HG03439 (cell line): ENCODE data around the gene CREB3L2.
A peak's percentile ranks its signal among the peaks of the same experiment; 100 is the strongest.
"Not testable (repeated sequence)": the region's sequence is repeated elsewhere in the genome, so short reads cannot be mapped to it uniquely, and the experiment has no call there.

Source experiments
- ATAC-seq: cut with Tn5 transposase; IDR thresholded peaks from one replicate; pipeline ENCODE4 v1.9.1; 2021; ENCODE audit warnings: mild to moderate bottlenecking, moderate library complexity; ENCODE audit not compliant: unreplicated experiment

Gene CREB3L2

DNA sequence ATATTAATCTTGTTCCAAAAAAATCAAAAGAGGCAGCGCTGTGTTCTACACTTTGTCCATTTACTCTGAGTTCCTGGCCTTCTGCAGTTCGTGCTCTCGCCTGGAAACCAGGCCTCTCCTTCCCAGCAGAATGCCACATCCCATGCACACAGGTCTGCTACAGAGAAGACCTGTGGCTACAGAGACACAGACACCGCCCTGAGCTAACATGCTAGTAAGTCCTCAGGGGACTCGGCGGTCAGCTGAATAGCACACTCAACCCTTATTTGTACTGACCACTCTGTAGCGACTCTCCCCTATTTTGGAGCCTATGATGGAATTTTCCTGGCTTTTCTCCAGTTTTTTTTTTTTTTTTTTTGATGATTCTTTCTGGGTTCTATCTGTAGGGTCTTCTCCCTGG, 12.8 kb downstream of the CREB3L2 start:
- ATAC-seq: no peak

DNA sequence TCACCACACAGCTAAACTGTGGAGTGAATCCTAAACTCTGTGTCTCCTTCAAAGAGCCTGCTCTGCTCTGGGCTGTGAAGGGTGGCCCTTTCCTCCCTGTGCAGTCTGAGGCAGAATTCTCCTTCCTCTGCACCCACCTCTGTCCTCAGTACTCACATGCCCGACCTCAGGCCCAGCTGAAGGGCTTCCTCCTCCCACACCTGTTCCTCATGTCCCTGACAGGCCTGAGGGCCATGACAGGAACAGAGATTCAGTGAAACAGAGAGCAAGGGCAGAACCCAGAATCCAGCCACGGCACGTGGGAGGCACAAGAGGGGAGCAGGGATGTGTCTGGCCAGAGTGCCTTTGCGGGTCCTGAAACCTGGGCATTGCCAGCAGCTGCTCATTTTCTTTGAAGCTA, 13.9 kb downstream of the CREB3L2 start:
- peak; percentile 40 for ATAC-seq

DNA sequence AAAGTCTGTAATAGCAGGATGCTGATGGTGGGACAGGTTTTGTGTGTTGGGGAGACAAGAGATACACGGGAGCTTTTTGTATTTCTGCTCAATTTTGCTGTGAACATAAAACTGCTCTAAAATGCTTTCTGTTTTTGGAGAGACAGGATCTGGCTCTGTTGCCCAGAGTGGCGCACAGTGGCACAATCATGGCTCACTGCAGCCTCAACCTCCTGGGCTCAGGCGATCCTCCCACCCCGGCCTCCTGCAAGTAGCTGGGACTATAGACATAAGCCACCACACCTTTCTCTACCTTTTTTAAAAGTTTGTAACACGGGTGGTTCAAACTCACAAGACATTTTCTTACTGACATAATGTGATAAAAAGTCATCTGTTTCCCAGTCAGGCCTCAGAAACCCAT, 14.3 kb downstream of the CREB3L2 start:
- ATAC-seq: no peak

DNA sequence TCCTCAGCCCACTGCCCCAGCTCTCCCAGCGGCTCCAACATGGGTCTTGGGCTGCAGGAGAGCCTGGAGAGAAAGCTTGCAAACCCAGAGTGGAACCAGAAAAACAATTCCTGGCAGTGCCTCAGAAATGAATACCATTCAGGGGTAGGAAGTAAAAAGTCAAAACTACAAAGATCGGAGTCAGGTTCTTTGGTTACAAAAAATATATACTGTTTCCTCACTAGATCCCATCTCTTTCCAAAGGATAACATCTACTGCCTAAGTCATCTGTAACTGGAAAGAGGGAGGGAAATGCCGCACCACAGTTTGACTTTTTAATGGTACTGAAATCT, 14.9 kb downstream of the CREB3L2 start:
- ATAC-seq: no peak

DNA sequence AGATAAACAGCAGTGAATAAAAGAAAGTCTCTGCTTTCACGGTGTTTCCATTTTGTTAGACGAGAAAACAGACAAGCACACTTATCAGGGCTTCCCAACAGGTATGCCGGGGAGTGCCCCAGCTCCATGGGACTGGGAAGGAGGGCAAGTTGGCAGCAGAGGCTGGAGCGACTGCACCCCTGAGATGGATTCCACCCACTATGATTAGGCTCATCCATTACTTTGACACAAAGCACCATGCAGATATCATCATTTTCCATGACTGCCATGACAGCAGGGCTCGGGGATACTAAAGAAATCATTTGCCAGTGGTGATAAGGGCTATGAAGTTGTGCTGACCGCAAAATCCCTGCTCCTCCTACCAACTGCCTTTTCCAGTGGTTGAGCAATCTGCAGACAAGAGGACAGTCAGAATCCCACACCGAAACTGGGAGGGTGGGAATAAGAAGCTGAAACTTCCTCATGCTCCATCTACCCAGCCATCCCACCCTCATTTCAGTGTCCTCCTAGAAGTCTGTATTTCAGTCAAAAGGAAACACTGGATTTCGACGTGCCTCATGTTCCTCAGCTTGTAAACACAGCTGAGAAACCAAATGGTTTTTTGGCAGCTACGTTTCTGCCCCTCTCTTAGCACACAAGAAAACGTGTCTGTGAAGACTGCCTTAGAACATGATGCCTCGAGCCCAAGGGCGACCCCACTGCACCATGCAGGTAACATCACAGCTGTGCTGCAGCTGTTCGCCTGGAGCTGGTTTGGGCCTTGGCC, 15.5 kb downstream of the CREB3L2 start:
- ATAC-seq: no peak

DNA sequence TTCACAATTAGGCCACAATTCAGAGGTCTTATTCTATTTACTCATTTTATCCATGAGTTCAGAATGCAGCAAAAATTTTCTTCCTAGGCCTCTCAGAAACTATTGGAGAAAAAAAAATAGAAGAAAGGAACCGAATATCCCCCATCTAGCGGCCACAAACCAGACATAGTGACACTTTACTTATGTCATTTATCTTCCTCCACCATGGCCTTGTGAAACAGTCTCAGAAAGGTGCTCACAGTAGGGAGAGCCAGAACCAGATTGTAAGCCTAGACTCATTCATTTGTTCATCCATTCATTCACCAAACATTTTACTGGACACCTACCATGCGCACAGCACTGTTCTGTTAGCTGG, 16.0 kb downstream of the CREB3L2 start:
- ATAC-seq: no peak

DNA sequence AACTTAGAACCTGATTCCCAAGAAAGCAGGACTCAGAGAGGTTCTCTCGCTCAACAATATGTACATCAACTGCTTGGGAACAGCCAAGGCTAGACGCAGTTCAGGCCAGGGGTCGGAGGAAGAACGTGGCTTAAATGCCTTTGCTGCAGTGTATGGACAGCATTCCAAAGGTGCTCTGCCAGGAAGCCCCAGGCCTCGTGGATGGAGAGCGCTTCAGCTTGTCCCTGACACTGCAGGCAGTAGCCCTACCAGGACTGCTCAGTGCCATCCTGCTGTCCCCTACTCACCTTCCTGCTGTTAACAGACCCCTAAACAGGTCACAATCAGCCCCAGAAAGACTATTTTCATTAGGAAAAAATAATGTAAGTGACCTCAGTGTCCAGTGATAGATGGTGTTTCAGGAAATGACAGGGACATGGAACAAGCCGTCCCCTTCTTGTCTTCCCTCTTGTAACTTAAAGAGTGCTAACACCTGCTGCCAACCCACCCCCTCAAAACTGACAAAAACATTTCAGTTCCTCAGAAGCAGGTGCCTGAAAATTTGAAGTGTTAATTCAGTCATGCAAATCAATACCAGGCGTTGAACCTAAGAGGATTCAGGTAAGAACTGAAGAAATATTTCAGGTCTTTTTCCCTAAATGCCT, 16.5 kb downstream of the CREB3L2 start:
- peak; percentile 42 for ATAC-seq

DNA sequence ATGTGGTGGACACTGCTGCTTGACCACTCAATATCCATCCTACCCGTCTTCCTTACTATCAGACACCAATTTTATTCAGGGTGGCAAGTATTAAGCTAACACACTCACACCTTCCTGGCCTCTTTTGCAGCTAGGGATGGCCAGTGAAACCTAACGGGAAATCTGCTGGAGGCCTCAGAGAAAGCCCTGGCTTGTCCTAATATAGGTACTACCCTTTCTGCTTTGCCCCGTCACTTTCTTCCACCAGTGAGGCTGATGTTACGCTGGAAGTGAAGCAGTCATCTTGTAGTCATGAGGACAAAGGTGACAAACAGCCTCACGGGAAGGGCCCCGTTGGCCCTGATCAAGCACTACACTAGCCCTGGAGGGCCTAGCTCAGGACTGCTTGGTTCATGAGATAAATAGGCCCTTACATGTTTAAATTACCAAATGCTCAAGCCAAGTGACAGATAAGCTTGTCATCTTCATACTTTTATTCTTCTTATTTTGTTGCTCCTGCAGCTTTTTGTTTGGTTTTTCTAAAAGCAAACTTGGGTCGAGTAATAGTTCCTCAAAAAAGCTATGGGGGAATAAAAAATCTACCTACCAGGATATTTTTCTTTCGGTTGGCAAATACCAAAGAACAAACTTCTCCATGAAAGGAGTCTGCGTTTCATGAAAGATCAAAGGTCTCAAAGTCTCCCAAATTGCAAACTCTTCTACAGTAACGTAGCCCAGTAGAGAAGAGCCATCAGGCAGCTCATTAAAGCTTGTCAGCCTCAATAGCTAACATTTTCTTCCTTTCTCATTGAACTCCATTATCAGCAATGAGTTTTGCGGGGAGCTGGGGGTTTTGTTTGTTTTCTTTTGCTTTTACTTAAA, 17.5 kb downstream of the CREB3L2 start:
- no peak for ATAC-seq

DNA sequence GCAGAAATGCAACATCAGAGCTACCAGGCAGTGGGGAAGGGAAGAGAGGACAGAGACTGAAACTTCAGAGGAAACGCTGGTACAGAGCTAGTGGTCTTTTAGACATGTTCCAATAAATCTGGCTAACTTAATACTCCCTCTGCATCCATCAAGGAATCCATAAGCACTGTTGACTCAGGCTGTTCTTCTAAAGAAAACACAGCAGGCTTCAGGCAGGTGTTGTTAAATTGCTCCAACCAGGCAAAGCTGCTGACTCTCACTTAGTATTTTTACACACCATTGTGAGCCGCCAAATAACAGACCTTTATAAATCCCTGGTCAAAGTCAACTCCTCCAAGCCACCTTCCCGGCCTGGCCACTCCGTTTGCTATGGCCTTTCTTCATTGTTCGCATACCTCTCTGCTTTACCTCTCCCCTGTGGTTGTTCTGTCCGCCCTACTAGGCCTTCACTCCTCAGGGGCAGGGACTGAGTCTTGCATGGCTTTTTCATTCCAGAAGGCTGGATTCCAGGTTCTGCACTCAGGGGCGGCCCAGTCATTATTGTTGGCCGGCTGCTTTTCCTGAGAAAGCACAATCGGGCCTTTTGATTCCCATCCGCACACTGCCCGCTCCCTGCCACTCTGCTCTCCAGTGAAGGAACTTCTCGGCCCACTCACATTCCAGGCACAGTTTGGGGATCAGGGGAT, 18.4 kb downstream of the CREB3L2 start:
- ATAC-seq: no peak

DNA sequence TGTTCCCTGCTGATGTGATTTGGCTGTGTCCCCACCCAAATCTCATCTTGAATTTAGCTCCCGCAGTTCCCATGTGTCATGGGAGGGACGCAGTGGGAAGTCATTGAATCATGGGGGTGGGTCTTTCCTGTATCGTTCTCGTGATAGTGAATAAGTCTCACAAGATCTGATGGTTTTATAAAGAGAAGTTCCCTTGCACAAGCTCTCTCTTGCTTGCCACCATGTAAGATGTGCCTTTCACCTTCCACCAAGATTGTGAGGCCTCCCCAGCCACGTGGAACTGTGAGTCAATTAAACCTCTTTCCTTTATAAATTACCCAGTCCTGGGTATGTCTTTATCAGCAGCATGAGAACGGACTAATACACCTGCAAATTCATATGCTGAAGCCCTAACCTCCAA, 19.5 kb downstream of the CREB3L2 start:
- not testable (repeated sequence) for ATAC-seq

DNA sequence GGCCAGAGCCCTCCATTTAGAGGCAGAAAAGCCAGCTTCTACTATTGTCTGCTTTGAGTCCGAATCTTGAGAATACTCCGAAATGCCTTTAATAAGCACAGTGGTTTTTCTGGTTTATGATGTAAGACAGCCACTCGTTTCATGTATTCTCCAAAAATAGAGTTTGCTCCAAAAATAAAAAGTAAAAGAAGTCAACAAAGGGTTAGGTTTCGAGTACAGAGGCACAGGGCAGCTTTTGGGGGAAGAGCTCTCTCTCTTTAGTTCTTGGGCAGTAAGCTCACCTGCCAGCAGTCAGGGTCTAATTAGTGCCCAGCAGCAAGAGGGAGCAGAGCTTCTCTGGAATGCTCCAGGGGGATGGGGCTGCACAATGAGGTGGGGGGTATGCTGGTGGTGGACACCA, 20.2 kb downstream of the CREB3L2 start:
- ATAC-seq: peak; percentile 73

DNA sequence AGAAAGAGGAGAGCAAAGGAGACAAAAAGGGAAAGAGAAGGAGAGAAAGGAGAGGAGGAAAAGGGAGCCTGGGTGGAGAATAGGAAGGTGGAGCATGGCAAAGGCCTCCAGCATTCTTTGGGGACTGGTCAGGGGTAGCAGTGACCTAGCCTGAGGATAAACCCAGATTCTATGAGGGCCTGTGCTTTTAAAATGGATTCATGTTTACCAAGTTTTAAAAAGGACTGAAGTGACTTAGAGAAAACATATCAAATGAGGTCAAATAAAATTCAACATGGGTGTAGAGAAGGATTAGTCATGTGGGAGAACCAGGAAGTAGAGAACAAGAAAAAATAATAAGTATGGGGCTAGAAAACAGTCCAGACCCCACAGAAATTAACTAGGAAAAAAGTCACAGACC, 20.7 kb downstream of the CREB3L2 start:
- no peak for ATAC-seq

DNA sequence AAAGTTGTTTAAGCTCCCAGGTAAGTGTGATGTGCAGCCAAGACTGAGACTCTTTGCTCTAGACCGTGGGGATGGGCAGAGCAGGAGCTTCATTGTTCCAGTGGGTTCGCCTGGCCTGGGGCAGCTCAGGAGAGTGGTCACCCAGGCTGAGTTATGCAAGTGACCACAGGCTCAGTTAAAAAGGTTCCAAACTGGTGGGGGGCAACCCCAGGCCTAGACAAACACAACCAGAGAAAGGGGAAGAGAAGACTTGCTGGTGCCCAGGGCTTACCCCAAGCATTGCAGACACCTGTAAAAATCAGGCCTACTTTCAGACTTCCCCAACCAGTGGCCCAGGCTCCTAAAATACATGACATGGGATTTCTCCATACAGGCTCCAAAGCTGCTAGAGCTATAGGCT, 21.6 kb downstream of the CREB3L2 start:
- no peak for ATAC-seq

DNA sequence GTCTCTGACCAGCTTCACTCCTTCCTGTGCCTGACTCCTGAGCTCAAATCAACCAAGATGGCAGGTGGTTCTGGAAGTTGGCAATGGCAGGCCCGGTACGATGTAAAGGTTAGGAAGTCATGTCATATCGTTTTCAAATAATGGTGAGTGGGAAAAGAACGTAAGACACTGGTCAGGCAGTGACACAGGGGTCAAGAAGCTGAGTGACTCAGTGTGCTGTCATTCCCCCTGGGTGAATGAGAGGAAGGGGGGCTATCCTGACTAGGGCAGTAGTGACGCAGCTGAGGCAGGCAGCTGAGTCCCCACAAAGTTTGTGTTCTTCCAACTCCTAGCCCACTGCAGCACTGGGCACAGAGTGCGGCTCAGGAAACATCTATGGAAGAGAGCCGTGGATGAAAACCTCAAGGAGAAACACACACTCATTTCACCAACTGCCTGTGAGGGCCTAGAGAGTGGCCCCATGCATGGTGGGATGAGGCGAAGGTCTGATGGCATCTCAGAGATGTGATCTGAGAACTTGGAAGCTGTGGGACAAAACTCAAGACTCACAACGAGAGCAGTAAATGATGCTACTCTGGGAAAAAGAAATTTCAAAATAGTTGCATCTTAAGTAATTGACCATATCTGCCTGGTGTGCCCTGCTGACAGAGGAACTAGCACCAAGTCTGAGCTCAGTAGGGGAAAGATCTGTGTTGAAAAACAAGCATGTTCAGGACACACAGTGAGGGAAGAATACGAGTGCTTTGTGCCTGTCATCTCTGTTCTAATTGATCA, 23.2 kb downstream of the CREB3L2 start:
- ATAC-seq: no peak

DNA sequence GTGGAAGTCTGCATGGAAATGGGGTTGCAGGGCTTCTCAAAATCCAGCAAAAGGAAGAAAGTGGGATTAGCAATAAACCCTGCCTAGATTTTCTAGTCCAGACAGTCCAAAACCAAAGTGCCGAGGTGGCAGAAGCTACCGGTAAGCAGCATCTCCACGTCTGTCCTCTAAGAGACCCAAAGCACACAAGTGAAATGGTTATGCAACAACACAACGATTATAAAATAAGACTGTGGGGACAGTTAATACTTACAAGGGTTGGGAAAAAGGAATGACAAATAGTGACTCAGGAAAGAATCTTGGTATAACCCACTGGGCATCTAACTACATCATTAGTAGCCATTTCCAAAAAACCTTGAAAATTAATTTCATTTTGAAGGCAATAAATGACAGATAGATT, 24.7 kb downstream of the CREB3L2 start:
- no peak for ATAC-seq

DNA sequence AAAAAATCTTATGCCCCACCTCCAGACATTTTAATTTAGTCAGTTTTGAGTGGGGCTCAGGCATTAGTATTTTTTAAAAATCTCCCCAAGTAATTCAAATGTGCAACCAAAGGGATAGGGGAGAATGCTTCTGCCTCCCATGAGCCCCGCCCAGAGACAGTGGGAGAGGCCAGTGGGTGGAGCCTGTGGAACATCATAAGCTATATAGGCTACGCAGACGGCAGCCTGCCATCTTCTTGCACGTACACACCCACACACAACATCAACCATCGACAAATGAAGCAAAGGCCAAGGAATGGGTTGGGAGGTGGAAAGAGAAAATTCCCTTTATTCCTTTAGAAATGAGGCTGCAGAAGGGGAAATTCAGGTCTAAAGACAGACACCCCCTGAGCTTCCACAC, 25.2 kb downstream of the CREB3L2 start:
- no peak for ATAC-seq

DNA sequence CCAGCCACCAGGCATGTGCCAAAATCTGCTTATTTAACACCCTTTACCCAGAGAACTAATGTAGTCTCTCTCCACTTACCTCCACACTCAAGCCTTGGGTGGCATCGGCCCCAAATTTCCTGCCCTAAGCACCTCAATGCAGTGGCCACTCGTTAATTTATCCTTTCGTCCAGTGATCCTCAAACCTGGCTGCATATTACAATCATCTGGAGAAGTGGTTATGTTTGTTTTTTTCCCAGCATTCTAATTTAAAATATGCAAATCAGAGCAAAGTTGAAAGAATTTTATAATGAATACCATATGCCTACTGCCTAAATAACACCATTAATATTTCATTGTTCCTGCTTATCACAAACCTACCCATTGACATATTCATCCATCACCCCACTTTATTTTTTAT, 25.7 kb downstream of the CREB3L2 start:
- no peak for ATAC-seq

DNA sequence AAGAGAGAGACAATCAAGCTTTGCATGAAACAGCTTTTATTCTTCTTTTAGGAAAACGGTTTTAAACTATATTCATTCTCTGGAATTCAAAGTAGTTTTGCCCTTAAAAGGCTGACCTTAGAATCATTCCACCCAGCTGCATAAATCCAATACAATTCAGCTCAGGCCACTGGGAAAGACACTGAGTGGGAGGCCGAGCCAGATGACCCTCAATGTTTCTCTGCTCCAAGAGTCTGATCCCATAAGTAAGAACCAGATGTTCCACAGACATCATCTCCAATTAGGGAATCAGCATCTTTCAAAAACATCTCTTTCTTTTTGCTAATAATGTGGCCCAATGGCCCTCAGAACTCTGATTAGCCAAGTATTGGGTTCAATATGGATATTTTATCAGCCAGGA, 26.1 kb downstream of the CREB3L2 start:
- no peak for ATAC-seq

DNA sequence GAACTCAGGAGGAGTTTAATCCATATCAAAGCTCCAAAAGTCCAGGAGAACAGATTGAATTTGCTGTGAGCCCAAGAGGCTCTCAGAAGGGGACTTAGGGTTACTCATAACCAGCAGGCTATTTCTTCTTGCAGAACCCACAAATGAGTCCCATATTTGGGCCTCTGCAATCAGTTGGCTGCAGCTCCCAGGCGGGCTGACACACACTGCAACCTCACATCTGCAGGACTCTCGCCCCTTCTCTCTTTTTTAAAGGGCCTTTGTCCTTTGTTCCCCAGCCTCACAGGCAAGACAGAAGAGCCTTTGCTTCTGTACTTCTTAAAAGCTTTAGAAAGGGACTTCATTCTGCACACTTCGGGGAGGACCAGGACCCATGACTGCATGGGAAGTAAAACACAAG, 26.7 kb downstream of the CREB3L2 start:
- ATAC-seq: no peak

DNA sequence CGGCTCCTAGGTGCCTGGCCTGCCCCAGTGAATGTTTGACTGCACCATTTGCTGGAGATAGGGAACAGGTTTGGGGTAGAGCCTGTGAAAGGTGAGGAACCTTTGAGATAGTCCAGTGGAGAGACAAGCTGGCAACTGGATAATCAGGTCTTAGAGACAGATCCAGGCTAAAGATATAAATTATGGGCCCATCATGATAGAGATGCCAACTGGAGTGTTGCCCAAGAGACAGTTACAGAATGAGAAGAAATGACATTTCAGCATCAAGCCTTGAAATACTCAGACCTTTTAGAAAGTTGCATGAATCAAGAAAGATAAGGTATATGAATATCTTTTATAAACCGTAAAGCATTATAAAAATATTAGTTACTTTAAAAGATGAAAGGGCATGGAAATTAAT, 27.1 kb downstream of the CREB3L2 start:
- no peak for ATAC-seq
